Immature natural killer cell (primary cell): Measurements from ENCODE around the gene TUBA1C. TPM values are rescaled to one million over a fixed set of nuclear protein-coding genes. Genes with fewer than 3 reads are reported as not detected.
A peak's percentile ranks its signal among the peaks of the same experiment; 100 is the strongest.
"Not testable (repeated sequence)": the region's sequence is repeated elsewhere in the genome, so short reads cannot be mapped to it uniquely, and the experiment has no call there.

Experiments used
- DNase-seq, 3 donors: peaks; one replicate each; pipeline ENCODE4 v3.0.0; 2022; ENCODE audit warnings: mixed read lengths in 1 of 3
- H3K27ac Mint-ChIP-seq, 6 donors: one replicate each; pipeline ENCODE4 v1.8.0; 2020; ENCODE audit warnings: mixed read lengths in 6 of 6, mild to moderate bottlenecking in 5 of 6, inconsistent platforms in 4 of 6, moderate library complexity in 3 of 6
- H3K27me3 Mint-ChIP-seq, 3 donors: one replicate each; pipeline ENCODE4 v1.8.0; 2020 to 2021; ENCODE audit warnings: low read depth in 3 of 3, mild to moderate bottlenecking in 3 of 3, mixed read lengths in 3 of 3, moderate library complexity in 3 of 3, inconsistent platforms in 1 of 3
- H3K36me3 Mint-ChIP-seq, 3 donors: one replicate each; pipeline ENCODE4 v1.8.0; 2020; ENCODE audit warnings: mixed read lengths in 3 of 3, inconsistent platforms in 2 of 3, mild to moderate bottlenecking in 2 of 3
- H3K4me1 Mint-ChIP-seq, 2 donors: one replicate each; pipeline ENCODE4 v1.8.0; 2020; ENCODE audit warnings: inconsistent platforms in 2 of 2, mild to moderate bottlenecking in 2 of 2, mixed read lengths in 2 of 2, moderate library complexity in 1 of 2
- H3K4me3 Mint-ChIP-seq, 5 donors: one replicate each; pipeline ENCODE4 v1.8.0; 2020; ENCODE audit warnings: mild to moderate bottlenecking in 5 of 5, mixed read lengths in 5 of 5, inconsistent platforms in 3 of 5, moderate library complexity in 3 of 5
- H3K9me3 Mint-ChIP-seq, 6 donors: one replicate each; pipeline ENCODE4 v1.8.0; 2020; ENCODE audit warnings: mild to moderate bottlenecking in 6 of 6, mixed read lengths in 6 of 6, inconsistent platforms in 4 of 6, moderate library complexity in 3 of 6
- polyA plus RNA-seq, 3 donors: library from polyadenylated mRNA; unstranded; fragments of 300-500 nt; fragmentation: Illumina TruSeq; gene quantifications; one replicate each; pipeline ENCODE4 v1.2.3, GENCODE V29; 2021

TUBA1C gene
- polyA plus RNA-seq, 3 donors from 2014 or later, result 27.8 to 45.8 (median 42.1) TPM

- H3K27ac Mint-ChIP-seq, result no peak overlapping the region
- no peaks in the 10 kb centered on the region for H3K9me3 Mint-ChIP-seq
- no peak overlapping the region for H3K4me3 Mint-ChIP-seq
- peaks cover 0 to 6% (median 3%) of the 10 kb centered on the region in 3 donors for H3K27me3 Mint-ChIP-seq
- H3K36me3 Mint-ChIP-seq, result no peaks in the 10 kb centered on the region
- H3K4me1 Mint-ChIP-seq, result peaks cover 11 to 13% of the 10 kb centered on the region in 2 donors
- DNase-seq, result no peak
Observed at GRCh38 chr12:49260571-49261363, 4.1 kb upstream of the TUBA1C start.

- no peak overlapping the region for H3K4me3 Mint-ChIP-seq
Observed at GRCh38 chr12:49261721-49262120, 3.2 kb upstream of the TUBA1C start.

GRCh38 chr12:49263400-49263763 is 1.5 kb upstream of the TUBA1C start:
- Mint-ChIP-seq H3K9me3 (no peaks in the 10 kb centered on the region), H3K4me3 (peak overlapping the region; percentile 84 to 98 (median 89)), H3K4me1 (peaks cover 20 to 29% of the 10 kb centered on the region in 2 donors), H3K36me3 (no peaks in the 10 kb centered on the region), H3K27ac (no peak overlapping the region), H3K27me3 (peaks cover 2 to 11% (median 6%) of the 10 kb centered on the region in 3 donors)
- DNase-seq, result no peak

More at GRCh38 chr12:49261721-49262120, 3.2 kb upstream of the TUBA1C start:
- Mint-ChIP-seq H3K4me1 (peaks cover 15 to 16% of the 10 kb centered on the region in 2 donors), H3K27me3 (peaks cover 2 to 11% (median 6%) of the 10 kb centered on the region in 3 donors), H3K9me3 (no peaks in the 10 kb centered on the region), H3K36me3 (no peaks in the 10 kb centered on the region), H3K27ac (no peak overlapping the region)
- no peak for DNase-seq

- H3K4me3 Mint-ChIP-seq, result peak overlapping the region; percentile 88 to 98 (median 91)
- peak in 1 of 3 donors; percentile 31 for DNase-seq
- no peaks in the 10 kb centered on the region for H3K9me3 Mint-ChIP-seq
- H3K36me3 Mint-ChIP-seq, result no peaks in the 10 kb centered on the region
- H3K27ac Mint-ChIP-seq, result peak overlapping the region in 3 of 6 donors; percentile 57 to 73 (median 59)
- peaks cover 2 to 11% (median 6%) of the 10 kb centered on the region in 3 donors for H3K27me3 Mint-ChIP-seq
- H3K4me1 Mint-ChIP-seq, result peaks cover 20 to 33% of the 10 kb centered on the region in 2 donors
Observed at GRCh38 chr12:49264466-49264872, 413 bp upstream of the TUBA1C start.

- H3K4me3 Mint-ChIP-seq, DNase-seq, H3K27ac Mint-ChIP-seq, H3K9me3 Mint-ChIP-seq: not testable (repeated sequence)
- Mint-ChIP-seq H3K27me3 (peaks cover 2 to 11% (median 6%) of the 10 kb centered on the region in 3 donors), H3K4me1 (peaks cover 13 to 29% of the 10 kb centered on the region in 2 donors), H3K36me3 (peaks cover 10 to 21% (median 14%) of the 10 kb centered on the region in 3 donors)
Observed at GRCh38 chr12:49269191-49269590, 4.3 kb downstream of the TUBA1C start.

- no peak for DNase-seq
- peaks cover 0 to 5% of the 10 kb centered on the region in 2 donors for H3K4me1 Mint-ChIP-seq
- H3K9me3 Mint-ChIP-seq, result no peaks in the 10 kb centered on the region
- no peaks in the 10 kb centered on the region for H3K27me3 Mint-ChIP-seq
- H3K36me3 Mint-ChIP-seq, result peaks cover 10 to 21% (median 14%) of the 10 kb centered on the region in 3 donors
- no peak overlapping the region for H3K4me3 Mint-ChIP-seq
- no peak overlapping the region for H3K27ac Mint-ChIP-seq
Observed at GRCh38 chr12:49272790-49273725, 8.2 kb downstream of the TUBA1C start.

- Mint-ChIP-seq H3K27me3 (peaks cover 0 to 3% (median 0%) of the 10 kb centered on the region in 3 donors), H3K27ac (no peak overlapping the region), H3K9me3 (no peaks in the 10 kb centered on the region), H3K4me3 (no peak overlapping the region), H3K36me3 (peaks cover 10 to 21% (median 14%) of the 10 kb centered on the region in 3 donors), H3K4me1 (no peaks in the 10 kb centered on the region)
- no peak for DNase-seq
Observed at GRCh38 chr12:49273726-49274395, 9.0 kb downstream of the TUBA1C start.

- H3K36me3 Mint-ChIP-seq, result peaks cover 10 to 21% (median 14%) of the 10 kb centered on the region in 3 donors
- DNase-seq, result no peak
- peak overlapping the region in 1 of 6 donors; percentile 39 for H3K27ac Mint-ChIP-seq
Observed at GRCh38 chr12:49274396-49275069, 9.7 kb downstream of the TUBA1C start.

GRCh38 chr12:49276304-49277290 is 11.7 kb downstream of the TUBA1C start:
- Mint-ChIP-seq H3K4me1 (no peaks in the 10 kb centered on the region), H3K36me3 (peaks cover 5 to 11% (median 6%) of the 10 kb centered on the region in 3 donors), H3K4me3 (no peak overlapping the region), H3K9me3 (no peaks in the 10 kb centered on the region), H3K27me3 (peaks cover 0 to 4% (median 0%) of the 10 kb centered on the region in 3 donors), H3K27ac (no peak overlapping the region)
- no peak for DNase-seq

More at GRCh38 chr12:49274396-49275069, 9.7 kb downstream of the TUBA1C start:
- H3K4me3 Mint-ChIP-seq, result no peak overlapping the region
- peaks cover 0 to 4% (median 0%) of the 10 kb centered on the region in 3 donors for H3K27me3 Mint-ChIP-seq
- no peaks in the 10 kb centered on the region for H3K4me1 Mint-ChIP-seq
- H3K9me3 Mint-ChIP-seq, result no peaks in the 10 kb centered on the region

- Mint-ChIP-seq H3K9me3 (no peaks in the 10 kb centered on the region), H3K27ac (no peak overlapping the region), H3K27me3 (peaks cover 0 to 4% (median 3%) of the 10 kb centered on the region in 3 donors), H3K4me1 (no peaks in the 10 kb centered on the region), H3K36me3 (peaks cover 5 to 11% (median 6%) of the 10 kb centered on the region in 3 donors), H3K4me3 (no peak overlapping the region)
- no peak for DNase-seq
Observed at GRCh38 chr12:49277466-49277865, 12.6 kb downstream of the TUBA1C start.

GRCh38 chr12:49279706-49280159 is 14.9 kb downstream of the TUBA1C start:
- Mint-ChIP-seq H3K27ac (no peak overlapping the region), H3K4me3 (no peak overlapping the region), H3K9me3 (no peaks in the 10 kb centered on the region), H3K36me3 (no peaks in the 10 kb centered on the region), H3K4me1 (no peaks in the 10 kb centered on the region), H3K27me3 (peaks cover 0 to 8% (median 4%) of the 10 kb centered on the region in 3 donors)
- no peak for DNase-seq

- not testable (repeated sequence) for H3K9me3 Mint-ChIP-seq, H3K27ac Mint-ChIP-seq, H3K4me1 Mint-ChIP-seq, H3K36me3 Mint-ChIP-seq, DNase-seq, H3K27me3 Mint-ChIP-seq, H3K4me3 Mint-ChIP-seq
Observed at GRCh38 chr12:49280545-49280944, 15.7 kb downstream of the TUBA1C start.
